Measurements from ENCODE around the gene LRRTM2. TPM values are rescaled to one million over a fixed set of nuclear protein-coding genes. Genes with fewer than 3 reads are reported as not detected.

The LRRTM2 gene
- total RNA-seq, 2 experiments from 2014 or later = not detected

GRCh38 chr5:138898742-138899141 lies 23.6 kb upstream of the LRRTM2 start:
- Mint-ChIP-seq H3K27me3 (peaks cover 30% of the 10 kb centered on the region), H3K36me3 (peaks cover 7% of the 10 kb centered on the region), H3K27ac (no peak overlapping the region), H3K9me3 (peaks cover 6% of the 10 kb centered on the region), H3K4me1 (peaks cover 13% of the 10 kb centered on the region), H3K4me3 (no peak overlapping the region)
- DNase-seq = no peak

DNA sequence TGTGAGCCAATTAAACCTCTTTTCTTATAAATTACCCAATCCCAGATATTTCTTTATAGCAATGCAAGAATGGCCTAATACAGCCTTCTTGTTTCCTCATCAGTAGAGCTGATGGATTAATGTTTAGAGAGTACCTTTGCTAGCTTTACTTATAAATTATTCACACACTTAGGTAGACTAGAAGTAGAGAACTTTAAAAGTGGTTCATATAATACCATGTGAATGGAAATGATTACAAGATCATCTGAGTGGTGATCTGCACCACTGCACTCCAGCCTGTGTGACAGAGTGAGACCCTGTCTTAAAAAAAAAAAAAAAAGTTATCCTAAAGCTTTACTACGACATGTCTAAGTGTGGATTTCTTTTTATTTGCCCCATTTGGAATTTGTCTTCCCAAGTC lies 23.2 kb upstream of the LRRTM2 start:
- H3K36me3 Mint-ChIP-seq = peaks cover 7% of the 10 kb centered on the region

DNA sequence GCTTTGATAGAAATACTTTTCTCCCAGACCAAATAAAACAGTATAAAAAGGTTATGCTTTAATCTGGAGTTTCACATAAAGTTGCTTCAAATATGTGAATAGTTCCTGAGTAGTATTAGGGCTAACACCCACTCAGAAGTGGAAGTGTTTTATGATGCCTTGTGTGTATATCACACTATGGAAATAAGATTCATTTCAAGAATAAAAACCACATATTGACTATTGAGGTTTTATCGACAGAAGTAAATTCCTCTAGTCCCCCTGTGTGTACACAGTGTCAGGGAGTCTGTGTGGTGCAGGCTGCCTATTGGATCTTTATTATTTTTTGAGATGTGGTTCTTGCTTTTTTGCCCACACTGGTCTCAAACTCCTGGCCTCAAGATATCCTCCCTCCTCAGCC lies 20.8 kb upstream of the LRRTM2 start:
- H3K36me3 Mint-ChIP-seq = peaks cover 7% of the 10 kb centered on the region
- no peak overlapping the region for H3K27ac Mint-ChIP-seq
- H3K4me3 Mint-ChIP-seq = no peak overlapping the region
- no peak for DNase-seq
- peaks cover 13% of the 10 kb centered on the region for H3K27me3 Mint-ChIP-seq
- H3K4me1 Mint-ChIP-seq = peaks cover 13% of the 10 kb centered on the region
- H3K9me3 Mint-ChIP-seq = peaks cover 10% of the 10 kb centered on the region

More for the DNA sequence above, 23.2 kb upstream of the LRRTM2 start:
- peaks cover 28% of the 10 kb centered on the region for H3K27me3 Mint-ChIP-seq
- DNase-seq = no peak
- no peak overlapping the region for H3K27ac Mint-ChIP-seq
- peaks cover 6% of the 10 kb centered on the region for H3K9me3 Mint-ChIP-seq
- H3K4me1 Mint-ChIP-seq = peaks cover 13% of the 10 kb centered on the region
- no peak overlapping the region for H3K4me3 Mint-ChIP-seq

- no peak for DNase-seq
- peaks cover 12% of the 10 kb centered on the region for H3K9me3 Mint-ChIP-seq
- no peak overlapping the region for H3K4me3 Mint-ChIP-seq
- no peaks in the 10 kb centered on the region for H3K4me1 Mint-ChIP-seq
- H3K36me3 Mint-ChIP-seq = peaks cover 23% of the 10 kb centered on the region
- H3K27me3 Mint-ChIP-seq = peaks cover 8% of the 10 kb centered on the region
- no peak overlapping the region for H3K27ac Mint-ChIP-seq
Observed at GRCh38 chr5:138890644-138891043, 15.5 kb upstream of the LRRTM2 start.

DNA sequence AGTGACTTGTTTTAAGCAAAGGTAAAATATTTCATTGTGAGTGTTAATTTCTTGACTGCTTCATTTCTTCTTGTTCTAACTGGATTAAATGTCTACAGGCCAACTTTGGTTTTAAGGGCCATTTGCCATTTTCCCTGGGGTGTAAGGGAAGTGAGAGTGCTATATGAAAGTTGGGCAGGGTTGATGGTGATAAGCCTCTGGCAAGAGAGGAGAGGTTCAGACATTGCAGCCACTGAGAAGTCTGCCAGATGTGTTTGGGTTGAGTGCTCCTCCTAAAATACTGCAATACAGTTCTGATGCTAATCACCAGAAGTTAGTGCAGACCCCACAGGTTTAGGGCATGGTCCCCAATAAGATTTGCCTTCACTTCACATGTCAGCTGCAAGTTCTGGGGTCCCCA lies 14.9 kb upstream of the LRRTM2 start:
- DNase-seq = no peak

GRCh38 chr5:138884554-138884953 lies 9.4 kb upstream of the LRRTM2 start:
- H3K36me3 Mint-ChIP-seq = peaks cover 6% of the 10 kb centered on the region
- no peak overlapping the region for H3K4me3 Mint-ChIP-seq
- DNase-seq = no peak
- peaks cover 23% of the 10 kb centered on the region for H3K27me3 Mint-ChIP-seq
- no peaks in the 10 kb centered on the region for H3K4me1 Mint-ChIP-seq
- no peak overlapping the region for H3K27ac Mint-ChIP-seq
- H3K9me3 Mint-ChIP-seq = peaks cover under 1% of the 10 kb centered on the region

More for the DNA sequence above, 14.9 kb upstream of the LRRTM2 start:
- Mint-ChIP-seq H3K36me3 (peaks cover 23% of the 10 kb centered on the region), H3K9me3 (peaks cover 12% of the 10 kb centered on the region), H3K27ac (no peak overlapping the region), H3K4me3 (no peak overlapping the region), H3K27me3 (peaks cover 8% of the 10 kb centered on the region), H3K4me1 (no peaks in the 10 kb centered on the region)

DNA sequence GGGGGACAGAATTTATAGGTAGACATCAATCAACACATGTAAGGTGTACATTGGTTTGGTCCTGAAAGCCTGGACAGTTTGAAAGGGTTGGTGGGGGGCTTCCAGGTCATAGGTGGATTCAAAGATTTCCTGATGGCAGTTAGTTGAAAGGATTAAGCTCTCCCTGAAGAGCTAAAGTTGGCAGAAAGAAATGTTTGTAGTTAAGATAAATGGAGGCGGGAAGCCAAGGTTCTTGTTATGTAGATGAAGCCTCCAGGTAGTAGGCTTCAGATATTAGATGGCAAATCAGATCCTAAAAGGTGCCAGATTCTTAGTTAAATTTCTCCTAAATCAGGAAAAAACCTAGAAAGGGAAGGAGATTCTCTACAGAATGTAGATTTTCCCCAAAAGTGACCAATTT lies 9.0 kb upstream of the LRRTM2 start:
- H3K36me3 Mint-ChIP-seq = peaks cover 6% of the 10 kb centered on the region
- H3K9me3 Mint-ChIP-seq = no peaks in the 10 kb centered on the region
- H3K27me3 Mint-ChIP-seq = peaks cover 26% of the 10 kb centered on the region

GRCh38 chr5:138883211-138883610 lies 8.1 kb upstream of the LRRTM2 start:
- H3K4me1 Mint-ChIP-seq = no peaks in the 10 kb centered on the region
- H3K27ac Mint-ChIP-seq = no peak overlapping the region

More for the DNA sequence above, 9.0 kb upstream of the LRRTM2 start:
- H3K4me3 Mint-ChIP-seq = no peak overlapping the region
- DNase-seq = no peak
- no peaks in the 10 kb centered on the region for H3K4me1 Mint-ChIP-seq
- no peak overlapping the region for H3K27ac Mint-ChIP-seq

GRCh38 chr5:138878437-138879235 lies 3.5 kb upstream of the LRRTM2 start:
- no peaks in the 10 kb centered on the region for H3K4me1 Mint-ChIP-seq
- H3K9me3 Mint-ChIP-seq = no peaks in the 10 kb centered on the region
- no peak overlapping the region for H3K4me3 Mint-ChIP-seq
- DNase-seq = no peak
- peaks cover 37% of the 10 kb centered on the region for H3K27me3 Mint-ChIP-seq
- peaks cover 2% of the 10 kb centered on the region for H3K36me3 Mint-ChIP-seq
- H3K27ac Mint-ChIP-seq = no peak overlapping the region

More at GRCh38 chr5:138883211-138883610, 8.1 kb upstream of the LRRTM2 start:
- DNase-seq = no peak
- H3K27me3 Mint-ChIP-seq = peaks cover 26% of the 10 kb centered on the region
- H3K4me3 Mint-ChIP-seq = no peak overlapping the region
- H3K9me3 Mint-ChIP-seq = no peaks in the 10 kb centered on the region
- peaks cover 3% of the 10 kb centered on the region for H3K36me3 Mint-ChIP-seq

DNA sequence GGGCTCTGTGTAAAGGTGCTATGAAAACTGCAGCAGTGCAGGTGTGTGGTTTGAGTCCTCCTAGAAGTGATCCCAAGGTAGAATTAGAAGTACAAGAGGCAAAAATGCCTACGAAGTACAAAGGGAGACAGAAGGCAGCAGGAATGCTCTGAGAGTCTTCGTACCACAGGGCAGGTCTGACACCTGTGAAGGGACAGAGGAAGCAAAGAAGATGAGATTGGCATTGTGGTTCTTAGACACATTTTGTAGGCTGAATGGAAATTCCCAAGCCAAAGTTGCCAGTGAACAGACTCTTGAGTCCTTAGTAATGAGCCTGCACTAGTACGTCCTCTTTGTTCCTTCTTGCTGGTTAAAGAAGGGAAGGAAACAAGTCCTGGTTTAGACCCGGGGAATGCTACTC lies 1.7 kb upstream of the LRRTM2 start:
- H3K27me3 Mint-ChIP-seq = peaks cover 43% of the 10 kb centered on the region
- H3K4me3 Mint-ChIP-seq = no peak overlapping the region
- H3K9me3 Mint-ChIP-seq = no peaks in the 10 kb centered on the region
- DNase-seq = no peak
- no peak overlapping the region for H3K27ac Mint-ChIP-seq
- no peaks in the 10 kb centered on the region for H3K36me3 Mint-ChIP-seq
- peaks cover under 1% of the 10 kb centered on the region for H3K4me1 Mint-ChIP-seq

- DNase-seq = no peak
- no peaks in the 10 kb centered on the region for H3K9me3 Mint-ChIP-seq
- no peak overlapping the region for H3K27ac Mint-ChIP-seq
- no peak overlapping the region for H3K4me3 Mint-ChIP-seq
- H3K4me1 Mint-ChIP-seq = peaks cover 6% of the 10 kb centered on the region
- H3K36me3 Mint-ChIP-seq = no peaks in the 10 kb centered on the region
- peaks cover 51% of the 10 kb centered on the region for H3K27me3 Mint-ChIP-seq
Observed at GRCh38 chr5:138875946-138876345, 811 bp upstream of the LRRTM2 start.

DNA sequence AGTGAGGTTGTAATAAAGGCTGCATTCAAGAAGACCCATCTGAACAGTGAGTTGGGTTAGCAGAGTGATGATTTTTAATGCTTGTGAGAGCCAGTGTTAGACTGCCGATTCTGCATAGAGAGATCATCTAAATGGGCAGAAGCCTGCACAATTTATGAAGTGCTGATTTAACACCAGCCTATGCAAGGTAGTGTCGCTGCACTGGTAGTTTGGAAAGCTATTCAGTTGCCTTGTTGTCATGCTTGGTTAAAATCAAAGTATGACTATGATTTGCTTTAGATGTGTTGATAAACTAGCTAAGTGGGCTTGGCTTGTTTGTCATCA lies 379 bp upstream of the LRRTM2 start:
- no peak overlapping the region for H3K27ac Mint-ChIP-seq
- H3K36me3 Mint-ChIP-seq = no peaks in the 10 kb centered on the region
- peaks cover 8% of the 10 kb centered on the region for H3K4me1 Mint-ChIP-seq
- H3K4me3 Mint-ChIP-seq = no peak overlapping the region
- H3K27me3 Mint-ChIP-seq = peaks cover 51% of the 10 kb centered on the region
- DNase-seq = no peak
- H3K9me3 Mint-ChIP-seq = no peaks in the 10 kb centered on the region

GRCh38 chr5:138874241-138874640 lies 894 bp downstream of the LRRTM2 start:
- DNase-seq = no peak
- Mint-ChIP-seq H3K27me3 (peaks cover 50% of the 10 kb centered on the region), H3K4me1 (peaks cover 15% of the 10 kb centered on the region), H3K27ac (no peak overlapping the region), H3K36me3 (no peaks in the 10 kb centered on the region), H3K9me3 (no peaks in the 10 kb centered on the region), H3K4me3 (no peak overlapping the region)

GRCh38 chr5:138873466-138874221 lies 1.5 kb downstream of the LRRTM2 start:
- Mint-ChIP-seq H3K9me3 (no peaks in the 10 kb centered on the region), H3K27ac (no peak overlapping the region), H3K27me3 (peaks cover 50% of the 10 kb centered on the region), H3K36me3 (no peaks in the 10 kb centered on the region), H3K4me3 (no peak overlapping the region), H3K4me1 (peaks cover 15% of the 10 kb centered on the region)
- no peak for DNase-seq

DNA sequence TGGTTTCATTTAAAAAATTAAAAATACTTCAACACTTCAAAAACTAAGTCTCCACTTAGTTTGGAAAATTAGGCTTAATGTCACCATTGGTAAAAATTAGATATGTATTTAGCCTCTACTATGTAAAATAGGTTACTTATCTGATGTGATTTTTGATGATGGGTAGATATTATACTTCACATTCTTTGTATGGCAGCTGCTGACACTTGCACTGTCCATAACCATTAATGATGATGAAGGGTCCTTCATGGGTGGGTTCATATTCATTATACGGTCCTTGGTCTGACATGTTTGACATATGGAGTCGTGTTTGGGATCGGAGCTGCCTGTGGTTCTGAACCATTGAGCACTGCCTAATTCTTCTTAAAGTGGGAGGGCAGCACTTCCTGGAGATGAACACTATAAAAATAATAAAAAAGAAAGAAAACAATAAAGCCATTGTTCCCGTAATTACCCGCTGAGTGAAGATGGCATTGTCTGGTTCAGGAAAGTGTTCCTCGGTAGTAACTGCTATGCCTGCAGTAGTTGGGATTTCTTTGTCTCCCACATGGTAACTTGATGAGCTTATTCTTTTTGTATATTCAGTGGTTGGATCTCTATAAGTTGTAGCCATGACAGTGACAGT lies 2.2 kb downstream of the LRRTM2 start:
- Mint-ChIP-seq H3K4me3 (no peak overlapping the region), H3K27me3 (peaks cover 50% of the 10 kb centered on the region), H3K36me3 (no peaks in the 10 kb centered on the region), H3K27ac (no peak overlapping the region), H3K4me1 (peaks cover 15% of the 10 kb centered on the region), H3K9me3 (no peaks in the 10 kb centered on the region)
- no peak for DNase-seq

Data from activated naive CD8-positive, alpha-beta T cell treated with anti-CD3 and anti-CD28 coated beads for 36 hours (primary cell).